Measurements from ENCODE around the gene ABCG8. TPM values are rescaled to one million over a fixed set of nuclear protein-coding genes. Genes with fewer than 3 reads are reported as not detected.
A peak's percentile ranks its signal among the peaks of the same experiment; 100 is the strongest.

ABCG8 gene
- total and polyA plus RNA-seq, 2 donors (not counting 3 experiments of a cell fraction or from before 2014, with no cell fraction given) = not detected

GRCh38 chr2:43831543-43832294, 7.1 kb upstream of the ABCG8 start:
- TF ChIP-seq MYC (IDR thresholded peaks at IDR 0.05; ENCODE audit: low read depth, low read length) = no peak
- peak; percentile 33 for TF ChIP-seq EZH2 (IDR thresholded peaks at IDR 0.05; ENCODE audit: borderline replicate concordance, low read depth, low read length, severe bottlenecking)
- Histone ChIP-seq H3K27ac (ENCODE audit: insufficient read depth, low read depth, low read length) (no peak overlapping the region), H3K9me1 (replicated peaks; ENCODE audit: control insufficient read depth, extremely low read depth, insufficient read depth, low read length) (no peaks in the 10 kb centered on the region), H3K4me2 (ENCODE audit: insufficient read depth, low read length) (peak overlapping the region; percentile 1), H3K79me2 (ENCODE audit: control insufficient read depth, insufficient read depth, low read length) (no peaks in the 10 kb centered on the region), H3K9ac (replicated peaks; ENCODE audit: extremely low read depth, insufficient read depth, low read length) (no peak overlapping the region), H3K36me3 (ENCODE audit: control insufficient read depth in 2 of 2, extremely low read depth in 1 of 2, insufficient read depth in 2 of 2, low read length in 2 of 2) (no peaks in the 10 kb centered on the region), H2AFZ (ENCODE audit: low read depth, low read length) (peak overlapping the region; percentile 36), H4K20me1 (replicated peaks; ENCODE audit: control insufficient read depth, extremely low read depth, insufficient read depth, low read length) (no peaks in the 10 kb centered on the region), H3K4me1 (ENCODE audit: control insufficient read depth, extremely low read depth, insufficient read depth, low read length) (no peaks in the 10 kb centered on the region), H3K9me3 (replicated peaks; ENCODE audit: control insufficient read depth, insufficient read depth, low read length) (no peaks in the 10 kb centered on the region), H3K27me3 (ENCODE audit: control insufficient read depth in 2 of 2, insufficient read depth in 2 of 2, low read length in 2 of 2) (peaks cover 9 to 22% of the 10 kb centered on the region in 2 experiments), H3K4me3 (replicated peaks in 1 of 3; ENCODE audit: insufficient read depth in 1 of 3, low read depth in 1 of 3, low read length in 3 of 3) (no peak overlapping the region)
- DNase-seq (ENCODE audit: low read depth, low spot score) (no peak), FAIRE-seq (no peak)
- no TSS peak for BruUV-seq (replicated peaks)
- CTCF ChIA-PET = no interaction called here
- POLR2A ChIA-PET = no interaction called here
- dilution Hi-C loops (cut with MboI; ENCODE audit: extremely low pct_ligation_motif_present, low sequenced_read_pairs) = no loop called here
- intact Hi-C loops (cut with micrococcal nuclease) = no loop called here

GRCh38 chr2:43832457-43832856, 6.3 kb upstream of the ABCG8 start:
- no peaks in the 10 kb centered on the region for H3K36me3 ChIP-seq (ENCODE audit: control insufficient read depth in 2 of 2, extremely low read depth in 1 of 2, insufficient read depth in 2 of 2, low read length in 2 of 2)
- H3K4me2 ChIP-seq (ENCODE audit: insufficient read depth, low read length) = no peak overlapping the region
- H3K27ac ChIP-seq (ENCODE audit: insufficient read depth, low read depth, low read length) = no peak overlapping the region
- H3K79me2 ChIP-seq (ENCODE audit: control insufficient read depth, insufficient read depth, low read length) = no peaks in the 10 kb centered on the region
- TF ChIP-seq POLR2AphosphoS5 (IDR thresholded peaks at IDR 0.05; ENCODE audit: insufficient read depth, low read depth, low read length) (no peak), GATA2 (IDR thresholded peaks at IDR 0.05; ENCODE audit: insufficient read depth, insufficient read length, low read depth, low read length) (no peak)
- ChIA-PET CTCF (no interaction called here), POLR2A (no interaction called here)
- no peaks in the 10 kb centered on the region for H3K9me3 ChIP-seq (replicated peaks; ENCODE audit: control insufficient read depth, insufficient read depth, low read length)
- DNase-seq (ENCODE audit: low read depth, low spot score) = no peak
- H4K20me1 ChIP-seq (replicated peaks; ENCODE audit: control insufficient read depth, extremely low read depth, insufficient read depth, low read length) = no peaks in the 10 kb centered on the region
- no peak overlapping the region for H3K4me3 ChIP-seq (replicated peaks in 1 of 3; ENCODE audit: insufficient read depth in 1 of 3, low read depth in 1 of 3, low read length in 3 of 3)
- no peaks in the 10 kb centered on the region for H3K9me1 ChIP-seq (replicated peaks; ENCODE audit: control insufficient read depth, extremely low read depth, insufficient read depth, low read length)
- no peak overlapping the region for H2AFZ ChIP-seq (ENCODE audit: low read depth, low read length)
- no TSS peak for BruUV-seq (replicated peaks)
- intact Hi-C loops (cut with micrococcal nuclease) = no loop called here
- no peak overlapping the region for H3K9ac ChIP-seq (replicated peaks; ENCODE audit: extremely low read depth, insufficient read depth, low read length)
- peaks cover 9 to 22% of the 10 kb centered on the region in 2 experiments for H3K27me3 ChIP-seq (ENCODE audit: control insufficient read depth in 2 of 2, insufficient read depth in 2 of 2, low read length in 2 of 2)
- FAIRE-seq = no peak
- H3K4me1 ChIP-seq (ENCODE audit: control insufficient read depth, extremely low read depth, insufficient read depth, low read length) = no peaks in the 10 kb centered on the region
- dilution Hi-C loops (cut with MboI; ENCODE audit: extremely low pct_ligation_motif_present, low sequenced_read_pairs) = no loop called here
